ENCODE measurements around the gene TCF7L1.

GRCh38 chr2:85234868-85235267 is 101.7 kb downstream of the TCF7L1 start:
- no peak for TF ChIP-seq CTCF (conservative IDR thresholded peaks at IDR 0.05)
- no peak for TF ChIP-seq EZH2 (IDR thresholded peaks at IDR 0.05; ENCODE audit: low read depth)
